Measurements from ENCODE around the gene PDE4C. TPM values are rescaled to one million over a fixed set of nuclear protein-coding genes. Genes with fewer than 3 reads are reported as not detected.
A peak's percentile ranks its signal among the peaks of the same experiment; 100 is the strongest.

PDE4C gene
- total and polyA plus RNA-seq, 9 of the 15 experiments (the other 6 are each of a cell fraction or from before 2014, with no cell fraction given): 0.04 to 0.91 (median 0.20) TPM; not detected in 1

GRCh38 chr19:18262917-18263316 lies 36.7 kb upstream of the PDE4C start (continued):
- TF ChIP-seq ZBTB11 (CRISPR knock-in tag; IDR thresholded peaks at IDR 0.05) (no peak), MTA2 (IDR thresholded peaks at IDR 0.05; ENCODE audit: low read depth) (no peak), SMAD4 (CRISPR knock-in tag; conservative IDR thresholded peaks at IDR 0.05) (peak; percentile 83), CBX1 (IDR thresholded peaks at IDR 0.05; ENCODE audit: low read depth) (no peak), POLR2G (IDR thresholded peaks at IDR 0.05; ENCODE audit: low read depth, low read length) (no peak), KHSRP (IDR thresholded peaks at IDR 0.05) (no peak), JUND (IDR thresholded peaks at IDR 0.05; ENCODE audit: borderline replicate concordance, low read depth, low read length) (peak; percentile 69), JUND (tag; IDR thresholded peaks at IDR 0.05; ENCODE audit: borderline replicate concordance, low read depth, low read length) (no peak), ZNF561 (CRISPR knock-in tag; conservative IDR thresholded peaks at IDR 0.05) (no peak), ZBTB33 (CRISPR knock-in tag; IDR thresholded peaks at IDR 0.05) (no peak), ZBTB26 (CRISPR knock-in tag; IDR thresholded peaks at IDR 0.05) (no peak), NFIC (IDR thresholded peaks at IDR 0.05) (no peak), PRPF4 (IDR thresholded peaks at IDR 0.05; ENCODE audit: insufficient read depth, low read depth, low read length, poor library complexity, severe bottlenecking) (no peak), HNRNPLL (IDR thresholded peaks at IDR 0.05; ENCODE audit: low read depth, low read length, poor library complexity, severe bottlenecking) (peak; percentile 33), HES1 (IDR thresholded peaks at IDR 0.05; ENCODE audit: low read depth) (no peak; the same call in 1 of the 2 replicates), POU5F1 (IDR thresholded peaks at IDR 0.05; ENCODE audit: borderline replicate concordance, low read depth, low read length, partially characterized antibody) (no peak), SMARCA4 (IDR thresholded peaks at IDR 0.05) (peak; percentile 41; the same call in 1 of the 2 replicates)
- TF ChIP-seq, protein P1, sequence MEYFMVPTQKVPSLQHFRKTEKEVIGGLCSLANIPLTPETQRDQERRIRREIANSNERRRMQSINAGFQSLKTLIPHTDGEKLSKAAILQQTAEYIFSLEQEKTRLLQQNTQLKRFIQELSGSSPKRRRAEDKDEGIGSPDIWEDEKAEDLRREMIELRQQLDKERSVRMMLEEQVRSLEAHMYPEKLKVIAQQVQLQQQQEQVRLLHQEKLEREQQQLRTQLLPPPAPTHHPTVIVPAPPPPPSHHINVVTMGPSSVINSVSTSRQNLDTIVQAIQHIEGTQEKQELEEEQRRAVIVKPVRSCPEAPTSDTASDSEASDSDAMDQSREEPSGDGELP (CRISPR knock-in tag; IDR thresholded peaks at IDR 0.05; ENCODE audit: borderline replicate concordance): peak; percentile 6; the same call in 1 of the 2 replicates
